Posterior vena cava (tissue), 2 donors: ENCODE measurements around the gene AP2S1. TPM values are rescaled to one million over a fixed set of nuclear protein-coding genes. Genes with fewer than 3 reads are reported as not detected.
"Not testable (repeated sequence)": the region's sequence is repeated elsewhere in the genome, so short reads cannot be mapped to it uniquely, and the experiment has no call there.

Source experiments
- DNase-seq: peaks from one replicate; pipeline ENCODE4 v3.0.0-alpha.2; 2020; ENCODE audit warnings: low spot score
- intact Hi-C, 2 donors: fragments of 100-400 bp; cut with DNase I; formaldehyde crosslinking; loops; one replicate each; pipeline versions ENCODE4 v1.14.1 to v1.14.2; 2022 to 2023
- total RNA-seq, 2 donors: library from RNA; stranded (reverse); fragmentation: NEBNext Ultra II Directional; extraction: Animal tissue kit (Norgen Biotek cat#: 25700); gene quantifications; one replicate each; pipeline ENCODE4 v1.2.1, GENCODE V29; 2021
- donor health status: DM: yes; HTN: yes; CAD: no.
- donor health status: DM: yes; HTN: yes; CAD: no.

The AP2S1 gene
- total RNA-seq, 2 donors from 2014 or later = 98.0 to 139 TPM

DNA sequence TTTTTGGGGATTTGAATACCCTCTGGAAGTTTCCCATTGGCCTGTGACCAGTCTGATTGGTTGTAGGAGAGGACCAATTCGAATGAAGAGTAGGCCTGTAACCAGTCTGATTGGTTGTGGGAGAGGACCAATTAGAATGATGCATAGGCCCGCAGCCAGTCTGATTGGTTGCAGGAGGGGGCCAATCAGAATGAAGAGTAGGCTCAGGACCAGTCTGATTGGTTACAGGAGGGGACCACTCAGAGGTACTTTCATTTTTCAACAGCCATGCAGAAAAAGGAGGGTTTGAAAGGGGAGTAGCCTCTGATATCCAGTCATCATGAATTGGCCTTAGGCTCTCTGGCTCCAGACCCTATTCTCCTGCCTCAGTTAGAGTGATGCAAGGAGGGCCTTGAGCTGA is 31.8 kb downstream of the AP2S1 start:
- intact Hi-C loops = no loop called here
- no peak for DNase-seq

DNA sequence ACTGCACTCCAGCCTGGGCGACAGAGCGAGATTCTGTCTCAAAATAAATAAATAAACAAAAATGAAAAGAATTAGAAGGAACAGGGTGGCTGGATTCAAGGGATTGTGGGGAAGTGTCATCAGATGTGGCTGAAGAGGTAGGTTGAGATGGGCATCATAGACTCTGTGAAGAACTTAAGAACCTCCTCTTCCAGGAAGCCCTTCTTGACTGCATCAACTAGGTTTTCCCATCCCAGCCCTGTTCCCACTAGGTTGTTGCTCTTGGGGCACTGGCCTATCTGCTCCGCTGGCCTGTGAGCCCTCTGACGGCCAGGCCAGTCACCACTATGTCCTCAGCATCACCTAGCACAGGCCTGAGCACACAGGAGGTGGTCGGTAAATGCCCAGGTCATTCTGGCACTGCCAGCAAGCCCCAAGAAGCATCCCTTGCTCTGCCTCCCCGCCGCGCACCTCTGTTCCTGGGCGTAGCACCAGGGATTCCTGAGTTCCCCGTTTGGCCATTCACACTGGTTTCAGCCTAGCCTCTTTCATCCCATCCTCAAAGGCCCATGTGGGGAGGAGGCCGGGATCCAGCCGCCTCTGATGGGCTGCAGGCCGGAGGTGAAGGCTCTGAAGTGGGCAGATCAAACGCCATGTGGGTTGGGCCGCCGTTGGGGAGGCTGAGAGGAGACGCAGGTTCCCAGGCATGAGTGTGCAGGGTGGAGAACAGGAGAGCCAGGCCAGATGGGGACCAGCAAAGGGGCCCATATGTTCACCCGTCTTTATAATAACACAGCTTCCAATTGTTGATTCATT is 34.6 kb downstream of the AP2S1 start:
- intact Hi-C loops = no loop called here
- no peak for DNase-seq

DNA sequence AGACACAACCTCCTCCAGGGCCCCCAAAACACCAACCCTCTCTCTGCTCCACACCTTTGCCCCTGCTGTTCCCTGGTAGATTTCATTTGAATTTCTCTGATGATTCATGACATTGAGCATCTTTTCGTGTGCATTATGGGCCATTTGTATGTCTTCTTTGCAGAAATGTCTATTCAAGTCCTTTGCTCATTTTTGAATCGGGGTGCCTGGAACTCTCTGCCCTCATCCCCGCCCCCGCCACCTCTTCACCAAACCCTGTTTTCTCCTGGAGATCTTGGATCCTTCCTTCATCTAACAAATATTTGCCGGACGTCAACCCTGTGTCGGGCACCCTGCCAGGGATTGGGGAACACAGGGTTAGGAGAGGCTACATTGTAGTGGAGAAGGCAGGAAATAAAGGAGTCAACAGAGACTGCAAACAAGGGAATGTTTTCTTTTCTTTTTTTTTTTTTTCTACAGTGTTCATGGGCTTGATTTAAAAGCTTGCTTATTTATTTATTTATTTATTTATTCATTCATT is 36.7 kb downstream of the AP2S1 start:
- peak; percentile 86 for DNase-seq
- intact Hi-C loops = no loop called here

- peak; percentile 84 for DNase-seq
Observed at GRCh38 chr19:46812977-46813838, 37.4 kb downstream of the AP2S1 start.

DNA sequence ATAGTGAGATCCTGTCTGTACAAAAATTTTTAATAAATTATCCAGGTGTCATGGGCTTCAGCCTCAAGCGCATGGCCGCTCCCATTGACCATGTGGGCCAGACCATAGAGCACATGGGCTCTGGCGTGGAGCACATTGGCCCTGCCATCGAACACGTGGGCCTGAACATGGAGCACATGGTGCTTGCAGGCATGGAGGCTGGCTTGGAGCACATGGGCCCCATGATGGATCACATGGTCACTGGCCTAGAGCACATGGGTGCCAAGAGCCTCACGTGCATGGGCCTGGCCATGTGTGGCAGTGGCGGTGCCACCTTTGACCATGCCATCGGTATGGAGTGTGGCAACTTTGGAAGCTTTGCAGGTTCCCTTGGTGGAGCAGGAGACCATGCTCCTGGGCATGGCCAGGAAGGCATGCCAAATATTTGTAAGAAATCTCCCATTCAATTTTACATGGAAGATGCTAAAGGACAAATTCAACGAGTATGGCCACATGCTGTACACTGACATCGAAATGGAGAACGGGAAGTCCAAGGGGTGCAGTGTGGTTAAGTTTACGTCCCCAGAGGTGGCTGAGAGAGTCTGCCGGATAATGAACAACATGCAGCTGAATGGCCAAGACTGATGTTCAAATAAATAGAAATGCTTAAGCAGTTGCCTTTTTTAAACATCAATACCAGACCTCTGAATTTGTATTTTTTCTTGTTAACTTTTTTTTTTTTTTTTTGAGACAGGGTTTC is 40.9 kb downstream of the AP2S1 start:
- intact Hi-C loops = no loop called here
- no peak for DNase-seq

More at GRCh38 chr19:46812977-46813838, 37.4 kb downstream of the AP2S1 start:
- intact Hi-C loops = no loop called here

- intact Hi-C loops = no loop called here
- no peak for DNase-seq
Observed at GRCh38 chr19:46806656-46807055, 44.0 kb downstream of the AP2S1 start.

DNA sequence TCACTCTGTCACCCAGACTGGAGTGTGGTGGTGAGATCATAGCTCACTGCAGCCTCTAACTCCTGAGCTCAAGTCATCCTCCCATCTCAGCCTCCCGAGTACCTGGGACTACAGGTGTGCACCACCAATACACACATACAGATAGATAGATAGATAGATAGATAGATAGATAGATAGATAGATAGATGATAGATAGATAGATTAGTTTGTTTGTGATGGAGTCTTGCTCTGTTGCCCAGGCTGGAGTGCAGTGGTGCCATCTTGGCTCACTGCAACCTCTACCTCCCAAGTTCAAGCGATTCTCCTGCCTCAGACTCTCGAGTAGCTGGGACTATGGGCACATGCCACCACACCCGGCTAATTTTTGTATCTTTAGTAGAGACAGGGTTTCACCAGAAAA is 46.2 kb downstream of the AP2S1 start:
- intact Hi-C loops, DNase-seq: not testable (repeated sequence)

DNA sequence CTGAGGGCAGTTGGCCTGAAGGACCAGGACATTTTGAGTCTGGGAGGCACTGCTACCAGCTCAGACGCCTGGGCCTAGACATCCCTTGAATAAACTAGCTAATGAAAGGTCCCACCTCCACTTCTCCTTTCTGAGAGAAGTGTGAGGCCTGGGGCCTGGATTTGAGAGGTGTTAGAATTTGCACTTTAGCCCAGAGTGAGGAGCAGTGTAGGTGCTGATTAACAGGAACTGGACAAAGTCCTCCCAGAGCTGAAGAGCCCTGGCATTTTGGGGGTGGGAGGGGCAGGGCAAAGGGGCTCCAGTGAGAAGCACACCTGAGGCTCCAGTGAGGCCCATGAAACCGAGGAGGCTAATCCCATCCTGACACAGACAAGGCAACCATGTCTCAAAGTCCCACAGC is 47.1 kb downstream of the AP2S1 start:
- DNase-seq = no peak
- intact Hi-C loops = no loop called here

- intact Hi-C loops = no loop called here
- DNase-seq = no peak
Observed at GRCh38 chr19:46802152-46802551, 48.5 kb downstream of the AP2S1 start.

- intact Hi-C loops = no loop called here
- DNase-seq = no peak
Observed at GRCh38 chr19:46798713-46799112, 51.9 kb downstream of the AP2S1 start.

DNA sequence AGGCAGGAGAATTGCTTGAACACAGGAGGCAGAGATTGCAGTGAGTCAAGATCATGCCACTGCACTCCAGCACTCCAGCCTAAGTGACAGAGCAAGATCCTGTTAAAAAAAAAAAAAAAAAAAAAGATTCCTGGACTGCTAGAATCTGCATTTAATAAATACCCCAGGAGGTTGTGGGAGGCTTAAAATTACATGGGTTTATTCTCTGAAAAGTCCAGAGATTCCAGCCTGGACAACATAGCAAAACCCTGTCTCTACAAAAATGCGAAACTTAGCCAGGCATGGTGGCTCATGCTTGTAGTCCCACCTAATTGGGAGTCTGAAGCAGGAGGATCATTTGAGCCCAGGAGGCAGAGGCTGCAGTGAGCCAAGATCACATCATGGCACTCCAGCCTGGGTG is 52.8 kb downstream of the AP2S1 start:
- DNase-seq = no peak

DNA sequence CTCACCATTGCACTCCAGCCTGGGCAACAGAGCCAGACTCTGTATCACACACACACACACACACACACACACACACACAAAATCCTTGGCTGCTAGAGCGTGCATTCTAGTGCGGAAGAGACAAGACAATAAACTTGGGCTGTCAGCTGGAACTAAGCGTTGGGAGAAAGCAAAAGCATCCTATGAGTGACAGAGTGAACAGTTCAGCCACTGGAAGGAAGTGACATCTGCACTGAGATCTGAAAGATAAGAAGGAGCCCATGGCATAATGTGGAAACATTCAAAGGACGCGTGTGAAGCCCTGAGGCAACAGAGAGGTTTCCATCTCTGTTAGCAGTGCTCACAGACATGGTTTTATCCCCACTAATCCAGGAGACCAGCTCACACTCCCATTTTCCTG is 58.7 kb downstream of the AP2S1 start:
- DNase-seq = no peak
- intact Hi-C loops = loop anchor here in 1 of 2 donors (5.0 kb wide), 1 partner anchor 45 kb away; no protein-coding TSS in a partner anchor

More for the DNA sequence above, 52.8 kb downstream of the AP2S1 start:
- intact Hi-C loops = no loop called here

DNA sequence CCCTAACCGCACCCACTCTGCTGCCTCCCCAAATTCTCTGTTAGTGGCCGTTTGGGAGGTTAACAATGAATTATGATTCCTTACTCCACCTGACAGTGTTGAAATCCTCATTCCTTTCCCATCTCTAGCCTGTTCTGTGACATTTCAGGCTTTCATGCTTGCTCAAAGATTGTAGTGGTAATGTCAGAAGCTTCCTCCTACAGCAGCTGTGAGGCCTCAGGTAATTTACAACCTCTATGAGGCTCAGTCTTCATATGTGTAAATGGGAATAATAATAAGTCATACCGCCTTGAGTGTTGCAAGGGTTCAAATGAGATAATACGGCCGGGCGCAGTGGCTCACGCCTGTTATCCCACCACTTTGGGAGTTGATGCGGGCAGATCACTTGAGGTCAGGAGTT is 61.3 kb downstream of the AP2S1 start:
- no peak for DNase-seq
- intact Hi-C loops = no loop called here

- no peak for DNase-seq
- intact Hi-C loops = no loop called here
Observed at GRCh38 chr19:46788968-46789338, 61.7 kb downstream of the AP2S1 start.

DNA sequence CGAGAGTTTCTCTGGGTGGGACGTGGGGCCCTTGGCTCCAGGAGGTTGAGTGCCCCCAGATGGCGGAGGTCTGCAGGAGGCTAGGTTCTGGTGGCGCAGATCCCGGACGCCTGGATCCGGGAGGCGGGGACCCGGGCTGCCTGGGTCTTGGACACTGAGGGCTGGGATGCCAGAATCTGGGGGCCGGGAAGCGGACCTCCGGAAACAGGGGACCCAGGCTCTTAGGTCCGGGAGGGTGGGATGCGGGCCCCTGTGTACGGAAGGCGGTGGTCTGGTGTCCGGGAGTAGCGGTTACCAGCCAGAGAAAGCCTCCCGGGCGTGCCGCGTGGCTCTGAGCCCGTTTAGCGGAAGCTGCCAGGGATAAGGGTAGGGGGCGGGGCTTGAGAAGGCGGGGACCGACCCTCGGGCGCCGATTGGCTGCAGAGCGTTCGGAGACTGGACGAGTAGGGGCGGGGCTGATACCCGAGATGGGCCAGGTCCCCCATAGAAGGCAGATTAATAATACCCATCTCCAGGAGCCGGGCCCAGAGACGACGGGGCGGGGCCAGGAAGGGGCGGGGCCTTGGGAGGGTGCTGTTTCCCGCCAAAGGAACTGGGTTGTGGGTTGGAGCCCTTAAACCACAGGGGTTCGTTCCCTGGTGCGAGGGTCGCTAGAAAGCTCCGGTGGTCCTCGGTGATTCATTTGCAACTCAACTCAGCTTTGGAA is 62.2 kb downstream of the AP2S1 start, which contains the start of gene SLC1A5:
Gene SLC1A5, minus strand, starts transcription at position 333 of the 706 bp plus-strand sequence. CDS start 629 bp downstream, outside the sequence.
- peak; percentile 99 for DNase-seq
- intact Hi-C loops = no loop called here
